ENCODE measurements around the gene TMEM87B.

The TMEM87B gene

GRCh38 chr2:112166806-112167499 lies 111.9 kb downstream of the TMEM87B start:
- DNase-seq (ENCODE audit: low spot score in 2 of 2) (no peak), ATAC-seq (no peak)
- Mint-ChIP-seq H3K4me1 (peaks cover 6% of the 10 kb centered on the region), H3K36me3 (no peaks in the 10 kb centered on the region), H3K4me3 (no peak overlapping the region), H3K27ac (no peak overlapping the region), H3K9me3 (no peaks in the 10 kb centered on the region)

- Mint-ChIP-seq H3K27ac (no peak overlapping the region), H3K4me3 (no peak overlapping the region)
Measured at GRCh38 chr2:112168422-112169124, 113.5 kb downstream of the TMEM87B start.

More at GRCh38 chr2:112168422-112169124, 113.5 kb downstream of the TMEM87B start:
- no peak for ATAC-seq
- Mint-ChIP-seq H3K9me3 (no peaks in the 10 kb centered on the region), H3K4me1 (peaks cover 4% of the 10 kb centered on the region), H3K36me3 (no peaks in the 10 kb centered on the region)
- DNase-seq (ENCODE audit: low spot score in 2 of 2): no peak

Measured in stimulated activated effector memory CD8-positive, alpha-beta T cell treated with anti-CD3 and anti-CD28 coated beads, Interleukin-12 subunit alpha, Interleukin-12 subunit beta, amount 100 ng/mL, for 72 hours (primary cell).